OCI-M2 (cell line): ENCODE results near the gene SLC36A1.
"Not testable (repeated sequence)": the region's sequence is repeated elsewhere in the genome, so short reads cannot be mapped to it uniquely, and the experiment has no call there.

Experiments used
- DNase-seq: peaks from one replicate; lab custom pipeline; 2025; ENCODE audit not compliant: unreplicated experiment; lab: John Stamatoyannopoulos, UW

Gene SLC36A1

GRCh38 chr5:151483176-151483575 lies 35.8 kb downstream of the SLC36A1 start:
- no peak for DNase-seq

- no peak for DNase-seq
These were observed 36.2 kb downstream of the SLC36A1 start for GRCh38 chr5:151483647-151484046.

GRCh38 chr5:151487544-151487943 lies 40.1 kb downstream of the SLC36A1 start:
- DNase-seq = no peak

GRCh38 chr5:151490627-151491026 lies 43.2 kb downstream of the SLC36A1 start:
- DNase-seq = no peak

GRCh38 chr5:151491062-151491461 lies 43.7 kb downstream of the SLC36A1 start:
- no peak for DNase-seq

GRCh38 chr5:151492729-151493128 lies 45.3 kb downstream of the SLC36A1 start:
- DNase-seq = no peak

GRCh38 chr5:151493665-151494064 lies 46.3 kb downstream of the SLC36A1 start:
- no peak for DNase-seq

GRCh38 chr5:151495320-151495719 lies 47.9 kb downstream of the SLC36A1 start:
- no peak for DNase-seq

- DNase-seq = no peak
These were observed 48.7 kb downstream of the SLC36A1 start for GRCh38 chr5:151496041-151496484.

GRCh38 chr5:151497391-151498002 lies 50.1 kb downstream of the SLC36A1 start:
- no peak for DNase-seq

- no peak for DNase-seq
These were observed 51.2 kb downstream of the SLC36A1 start for GRCh38 chr5:151498395-151499155.

- no peak for DNase-seq
These were observed 52.2 kb downstream of the SLC36A1 start for GRCh38 chr5:151499501-151500035.

- DNase-seq = no peak
These were observed 56.6 kb downstream of the SLC36A1 start for GRCh38 chr5:151504006-151504405.

GRCh38 chr5:151508308-151508707 lies 60.9 kb downstream of the SLC36A1 start:
- DNase-seq = not testable (repeated sequence)

GRCh38 chr5:151509231-151509630 lies 61.8 kb downstream of the SLC36A1 start:
- no peak for DNase-seq

GRCh38 chr5:151509836-151510235 lies 62.4 kb downstream of the SLC36A1 start:
- no peak for DNase-seq

GRCh38 chr5:151517122-151517920 lies 69.9 kb downstream of the SLC36A1 start:
- no peak for DNase-seq

- DNase-seq = no peak
These were observed 72.9 kb downstream of the SLC36A1 start for GRCh38 chr5:151520294-151520693.

GRCh38 chr5:151522226-151522625 lies 74.8 kb downstream of the SLC36A1 start:
- DNase-seq = no peak

- DNase-seq = peak; percentile 1
These were observed 75.9 kb downstream of the SLC36A1 start for GRCh38 chr5:151523335-151523734.

GRCh38 chr5:151528153-151528552 lies 80.8 kb downstream of the SLC36A1 start:
- no peak for DNase-seq
